K562 (cell line): ENCODE results near the gene CHSY3. TPM values are rescaled to one million over a fixed set of nuclear protein-coding genes. Genes with fewer than 3 reads are reported as not detected.

Source experiments
- ATAC-seq: fragments of 200-7000 bp; cut with Tn5 transposase; 3 replicates; pipeline ENCODE4 v1.9.1; 2020; ENCODE audit warnings: moderate library complexity
- BruUV-seq: library from RNA; stranded (reverse); fragments of 400-500 nt; replicated peaks from 2 replicates; lab custom pipeline; 2021; lab: Mats Ljungman, UMichigan
- CTCF ChIA-PET: fragments of 300-600 bp; formaldehyde crosslinking; extraction: SDS; loops from one replicate; lab custom pipeline; 2021; ENCODE audit warnings: low intra/inter-chr PET ratio; lab: Yijun Ruan, JAX
- POLR2A ChIA-PET: fragments of 300-600, 350-650 bp; sonication (Branson Sonifier 250); formaldehyde crosslinking; extraction: SDS; loops from one replicate; lab custom pipeline; 2021; ENCODE audit warnings: antibody characterized with exemption, inconsistent platforms; lab: Yijun Ruan, JAX
- DNase-seq, 4 experiments: peaks; one replicate each; pipeline versions ENCODE4 v3.0.0 to v3.0.0-alpha.2; 2011 to 2018; ENCODE audit warnings: low spot score in 3 of 4, mixed read lengths in 3 of 4; ENCODE audit errors: extremely low read depth in 1 of 4
- FAIRE-seq: peaks from 2 replicates; lab custom pipeline; 2011; peaks lifted over from hg19 to GRCh38; lab: Jason Lieb, UNC
- H2AFZ ChIP-seq: 2 replicates; pipeline ENCODE4 v1.6.0; 2011; ENCODE audit warnings: low read depth, low read length, control low read depth, inconsistent platforms
- H3K27ac ChIP-seq: fragments of 200-600 bp; 3 replicates; pipeline ENCODE4 v1.8.0; 2011; ENCODE audit warnings: low read depth, mild to moderate bottlenecking, control low read depth, inconsistent platforms, low read length, moderate library complexity, mixed read lengths; ENCODE audit errors: extremely low read depth
- H3K27me3 ChIP-seq, 2 experiments: fragments of 300-600 bp in 1 of 2; 2 replicates in 1 of 2; 3 replicates in 1 of 2; pipeline versions ENCODE4 v1.6.0 to v1.8.0; 2011; ENCODE audit warnings: inconsistent platforms in 2 of 2, low read length in 2 of 2, mild to moderate bottlenecking in 1 of 2, mixed read lengths in 1 of 2, moderate library complexity in 1 of 2; ENCODE audit not compliant: control insufficient read depth in 2 of 2, insufficient read depth in 2 of 2
- H3K36me3 ChIP-seq: fragments of 300-600 bp; 3 replicates; pipeline ENCODE4 v1.8.0; 2011; ENCODE audit warnings: mild to moderate bottlenecking, low read length, inconsistent platforms; ENCODE audit not compliant: control insufficient read depth, insufficient read depth
- H3K4me1 ChIP-seq, 2 experiments: fragments of 200-600 bp in 1 of 2; replicated peaks in 1 of 2; 2 replicates in 1 of 2; 3 replicates in 1 of 2; pipeline versions ENCODE4 v1.5.1 to v1.8.0; 2011; ENCODE audit warnings: inconsistent platforms in 2 of 2, low read length in 2 of 2, mild to moderate bottlenecking in 1 of 2, mixed read lengths in 1 of 2, moderate library complexity in 1 of 2; ENCODE audit not compliant: control insufficient read depth in 2 of 2, insufficient read depth in 2 of 2
- H3K4me2 ChIP-seq: 2 replicates; pipeline ENCODE4 v1.6.1; 2011; ENCODE audit warnings: low read length, control low read depth, inconsistent platforms, mixed read lengths; ENCODE audit not compliant: insufficient read depth
- H3K4me3 ChIP-seq: fragments of 200-600 bp; sonication (generic), shearing (Covaris generic); 2 replicates; pipeline ENCODE4 v1.5.1; 2016; ENCODE audit warnings: control low read depth, inconsistent platforms
- H3K79me2 ChIP-seq: fragments of 200-600 bp; 3 replicates; pipeline ENCODE4 v1.8.0; 2011; ENCODE audit warnings: low read length, inconsistent platforms; ENCODE audit not compliant: control insufficient read depth, insufficient read depth
- H3K9ac ChIP-seq, 2 experiments: 2 replicates each; pipeline versions ENCODE4 v1.6.0 to v1.6.1; 2011; ENCODE audit warnings: low read depth in 2 of 2, low read length in 2 of 2, control low read depth in 1 of 2, inconsistent platforms in 1 of 2, mild to moderate bottlenecking in 1 of 2, mixed read lengths in 1 of 2; ENCODE audit not compliant: insufficient read depth in 1 of 2
- H3K9me1 ChIP-seq: one replicate; pipeline ENCODE4 v1.6.0; 2011; ENCODE audit warnings: inconsistent platforms, mild to moderate bottlenecking, low read length, moderate library complexity; ENCODE audit not compliant: control insufficient read depth, insufficient read depth
- H3K9me3 ChIP-seq: replicated peaks from 2 replicates; pipeline ENCODE4 v1.5.1; 2011; ENCODE audit warnings: low read depth, low read length, inconsistent platforms; ENCODE audit not compliant: control insufficient read depth, insufficient read depth
- H4K20me1 ChIP-seq: replicated peaks from 2 replicates; pipeline ENCODE4 v1.6.1; 2011; ENCODE audit warnings: low read length, inconsistent platforms, mixed read lengths; ENCODE audit not compliant: control insufficient read depth, insufficient read depth
- ATF2 ChIP-seq: sonication (generic); formaldehyde crosslinking; IDR thresholded peaks from 2 replicates; pipeline ENCODE4 v1.8.1; 2022; ENCODE audit warnings: missing genetic modification reagents
- BCOR ChIP-seq: fragments of 450-650 bp; IDR thresholded peaks from 2 replicates; pipeline ENCODE4 v1.6.1; 2016
- FOXJ2 ChIP-seq: fragments of 200-800 bp; sonication (Bioruptor generic); IDR thresholded peaks from 2 replicates; pipeline ENCODE4 v1.6.1; 2016; ENCODE audit warnings: missing genetic modification characterization, missing compliant biosample characterization
- JUN ChIP-seq, 2 experiments: sonication (generic) in 1 of 2; formaldehyde crosslinking in 1 of 2; IDR thresholded peaks; 2 replicates each; pipeline versions ENCODE4 v1.6.1 to v1.8.0; 2012 to 2022; ENCODE audit warnings: borderline replicate concordance in 2 of 2, mild to moderate bottlenecking in 2 of 2, improper control_type of control experiment in 1 of 2, low read depth in 1 of 2, low read length in 1 of 2, missing genetic modification reagents in 1 of 2
- RUNX1 ChIP-seq: sonication (generic); IDR thresholded peaks from 2 replicates; pipeline ENCODE4 v1.6.1; 2016; ENCODE audit warnings: antibody characterized with exemption, low read depth
- ZHX1 ChIP-seq: fragments of 150-350 bp; conservative IDR thresholded peaks from 2 replicates; pipeline ENCODE4 v1.6.1; 2014; ENCODE audit warnings: low read length
- ZNF277 ChIP-seq: fragments of 250-450 bp; sonication (Bioruptor Pico); IDR thresholded peaks from 2 replicates; pipeline ENCODE4 v1.8.0; 2022; ENCODE audit warnings: inconsistent platforms, mild to moderate bottlenecking, moderate library complexity, borderline replicate concordance
- WGBS: fragments of 100-300 bp; shearing (Covaris generic); methylation state at CpG from one replicate; pipeline ENCODE4 v1.1.6; 2016; ENCODE audit warnings: low coverage, mixed read lengths; ENCODE audit not compliant: insufficient coverage; ENCODE audit errors: missing lambda C conversion rate; 5-methylcytosine and 5-hydroxymethylcytosine counted together
- in situ Hi-C: fragments of 300-500 bp; cut with MboI; formaldehyde crosslinking; loops from 4 replicates; pipeline ENCODE4 v1.15.0; 2018; ENCODE audit warnings: inconsistent platforms, mixed read lengths
- intact Hi-C: fragments of 100-400 bp; cut with micrococcal nuclease; formaldehyde crosslinking; loops from 2 replicates; pipeline ENCODE4 v1.14.2; 2022
- polyA plus RNA-seq, 8 experiments: library from polyadenylated mRNA; depleted of rRNA in 4 of 8; stranded (reverse) in 5 of 8; unstranded in 3 of 8; fragments of >200 nt; fragmentation: Nextera tagmentation in 2 of 8; fragmentation: Illumina TruSeq in 1 of 8; extraction: Ambion mirVana in 2 of 8; extraction: Trizol in 1 of 8; gene quantifications; 2 replicates each; pipeline versions ENCODE4 v1.2.1 to v1.2.3, GENCODE V29; 2011 to 2014; ENCODE audit warnings: inconsistent platforms in 1 of 8, missing spikeins in 1 of 8
- total RNA-seq, 7 experiments: library from RNA; depleted of rRNA in 6 of 7; stranded (reverse); fragments of >200 nt in 6 of 7; fragmentation: Illumina TruSeq in 2 of 7; extraction: Trizol in 2 of 7; gene quantifications; 2 replicates each; pipeline versions ENCODE4 v1.2.1 to v1.2.3, GENCODE V29; 2011 to 2021; ENCODE audit warnings: low replicate concordance in 1 of 7

CHSY3 gene
- total and polyA plus RNA-seq, 9 of the 15 experiments (the other 6 are each of a cell fraction or from before 2014, with no cell fraction given): 0.04 TPM; not detected in 8

GRCh38 chr5:130164966-130165365 lies 260.7 kb downstream of the CHSY3 start:
- CTCF ChIA-PET: no interaction called here
- no peaks in the 10 kb centered on the region for H3K36me3 ChIP-seq
- in situ Hi-C loops: no loop called here
- BruUV-seq: no TSS peak
- H2AFZ ChIP-seq: no peak overlapping the region
- no peak for DNase-seq
- FAIRE-seq: no peak
- intact Hi-C loops: no loop called here
- H3K9me3 ChIP-seq: no peaks in the 10 kb centered on the region
- POLR2A ChIA-PET: no interaction called here
- H3K9me1 ChIP-seq: no peaks in the 10 kb centered on the region
- H4K20me1 ChIP-seq: no peaks in the 10 kb centered on the region
- no peaks in the 10 kb centered on the region for H3K79me2 ChIP-seq
- H3K4me1 ChIP-seq: no peaks in the 10 kb centered on the region
- H3K4me3 ChIP-seq: no peak overlapping the region
- no peaks in the 10 kb centered on the region for H3K27me3 ChIP-seq
- no peak for ATAC-seq
- WGBS: 2% methylated on average over 3 of the region's 3 CpGs
- H3K27ac ChIP-seq: no peak overlapping the region
- no peak overlapping the region for H3K9ac ChIP-seq
- no peak overlapping the region for H3K4me2 ChIP-seq
- no peak for TF ChIP-seq ZNF277 (CRISPR knock-in tag)
- TF ChIP-seq ZHX1: no peak
- TF ChIP-seq JUN (IDR thresholded peaks at IDR 0.05; ENCODE audit: borderline replicate concordance, low read depth, low read length): no peak
- no peak for TF ChIP-seq JUN (CRISPR knock-in tag; IDR thresholded peaks at IDR 0.05; ENCODE audit: borderline replicate concordance)
- no peak for TF ChIP-seq FOXJ2
- TF ChIP-seq RUNX1: no peak
- TF ChIP-seq ATF2 (CRISPR knock-in tag): no peak
- TF ChIP-seq BCOR: no peak
